ENCODE results near the gene ARAF.

Gene ARAF

DNA sequence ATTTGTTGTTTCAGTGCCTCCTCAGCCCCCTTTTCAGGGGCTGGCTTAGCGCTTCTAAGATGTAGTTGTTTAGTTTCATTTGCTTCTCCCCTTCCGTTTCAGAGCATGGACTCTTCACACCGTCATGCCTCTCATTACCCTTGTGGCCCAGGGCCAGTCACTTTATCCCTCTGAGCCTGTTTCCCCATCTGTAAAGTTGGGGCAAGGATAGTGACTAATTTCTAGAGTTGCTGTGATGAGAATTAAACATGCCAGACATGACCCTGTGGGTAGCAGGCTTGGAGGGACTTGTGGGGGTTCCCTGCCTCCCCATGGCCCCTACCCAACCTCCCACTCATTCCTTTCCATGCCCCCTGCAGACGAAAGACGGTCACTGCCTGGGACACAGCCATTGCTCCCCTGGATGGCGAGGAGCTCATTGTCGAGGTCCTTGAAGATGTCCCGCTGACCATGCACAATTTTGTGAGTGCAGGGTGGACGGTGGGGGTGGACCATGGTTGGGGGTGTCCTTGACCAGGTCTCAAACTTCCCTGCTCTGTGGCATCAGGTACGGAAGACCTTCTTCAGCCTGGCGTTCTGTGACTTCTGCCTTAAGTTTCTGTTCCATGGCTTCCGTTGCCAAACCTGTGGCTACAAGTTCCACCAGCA lies 3.6 kb downstream of the ARAF start:
- no peak for DNase-seq

DNA sequence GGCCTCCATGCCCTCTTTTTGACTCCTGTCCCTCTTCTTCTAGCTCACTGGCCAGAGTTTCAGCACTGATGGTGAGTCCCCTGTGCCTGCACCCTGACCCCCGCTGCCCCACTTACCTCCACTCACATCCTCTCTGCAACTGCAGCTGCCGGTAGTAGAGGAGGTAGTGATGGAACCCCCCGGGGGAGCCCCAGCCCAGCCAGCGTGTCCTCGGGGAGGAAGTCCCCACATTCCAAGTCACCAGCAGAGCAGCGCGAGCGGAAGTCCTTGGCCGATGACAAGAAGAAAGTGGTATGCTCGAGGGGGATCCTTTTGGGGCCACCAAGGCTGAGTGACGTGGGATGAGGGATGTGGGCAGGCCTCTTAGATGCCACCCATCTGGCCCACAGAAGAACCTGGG lies 5.8 kb downstream of the ARAF start:
- no peak for DNase-seq

DNA sequence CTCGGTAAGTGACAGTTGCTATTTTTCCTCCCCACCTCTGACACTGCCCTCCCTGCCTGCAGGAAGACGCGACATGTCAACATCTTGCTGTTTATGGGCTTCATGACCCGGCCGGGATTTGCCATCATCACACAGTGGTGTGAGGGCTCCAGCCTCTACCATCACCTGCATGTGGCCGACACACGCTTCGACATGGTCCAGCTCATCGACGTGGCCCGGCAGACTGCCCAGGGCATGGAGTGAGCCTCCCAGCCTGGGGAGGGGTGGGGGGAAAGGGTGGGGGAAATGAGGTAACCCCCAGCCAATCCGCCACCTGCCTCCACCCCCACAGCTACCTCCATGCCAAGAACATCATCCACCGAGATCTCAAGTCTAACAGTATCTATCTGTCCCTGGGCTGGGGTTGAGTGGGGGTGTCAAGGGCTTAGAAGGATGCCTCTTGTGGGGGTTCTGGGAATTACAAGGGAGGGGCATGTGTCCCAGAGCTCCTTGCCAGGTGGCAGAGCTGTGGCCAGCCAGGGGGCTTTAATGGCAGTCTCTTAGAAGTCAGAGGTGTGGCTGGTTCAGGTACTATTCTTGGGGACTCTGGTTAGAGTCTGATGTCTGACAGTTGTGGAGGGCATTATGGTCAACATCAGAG lies 7.8 kb downstream of the ARAF start:
- DNase-seq = no peak

DNA sequence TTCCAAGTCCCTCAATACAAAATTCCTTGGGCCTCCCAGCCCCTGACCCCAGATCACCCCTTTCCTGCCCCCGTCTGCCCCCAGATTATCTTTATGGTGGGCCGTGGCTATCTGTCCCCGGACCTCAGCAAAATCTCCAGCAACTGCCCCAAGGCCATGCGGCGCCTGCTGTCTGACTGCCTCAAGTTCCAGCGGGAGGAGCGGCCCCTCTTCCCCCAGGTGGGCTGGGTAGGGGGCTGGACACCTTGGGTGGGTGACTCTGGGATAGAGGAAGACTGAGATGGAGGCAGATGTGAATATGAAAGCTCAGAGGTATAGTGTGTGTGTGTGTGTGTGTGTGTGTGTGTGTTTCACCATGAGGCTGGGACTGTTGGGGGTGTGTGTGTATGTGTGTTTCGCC lies 9.8 kb downstream of the ARAF start:
- no peak for DNase-seq

DNA sequence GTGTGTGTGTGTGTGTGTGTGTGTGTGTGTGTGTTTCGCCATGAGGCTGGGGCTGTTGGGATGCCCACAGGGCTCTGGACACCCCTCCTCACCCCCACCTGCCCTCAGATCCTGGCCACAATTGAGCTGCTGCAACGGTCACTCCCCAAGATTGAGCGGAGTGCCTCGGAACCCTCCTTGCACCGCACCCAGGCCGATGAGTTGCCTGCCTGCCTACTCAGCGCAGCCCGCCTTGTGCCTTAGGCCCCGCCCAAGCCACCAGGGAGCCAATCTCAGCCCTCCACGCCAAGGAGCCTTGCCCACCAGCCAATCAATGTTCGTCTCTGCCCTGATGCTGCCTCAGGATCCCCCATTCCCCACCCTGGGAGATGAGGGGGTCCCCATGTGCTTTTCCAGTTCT lies 10.2 kb downstream of the ARAF start:
- DNase-seq = no peak

DNA sequence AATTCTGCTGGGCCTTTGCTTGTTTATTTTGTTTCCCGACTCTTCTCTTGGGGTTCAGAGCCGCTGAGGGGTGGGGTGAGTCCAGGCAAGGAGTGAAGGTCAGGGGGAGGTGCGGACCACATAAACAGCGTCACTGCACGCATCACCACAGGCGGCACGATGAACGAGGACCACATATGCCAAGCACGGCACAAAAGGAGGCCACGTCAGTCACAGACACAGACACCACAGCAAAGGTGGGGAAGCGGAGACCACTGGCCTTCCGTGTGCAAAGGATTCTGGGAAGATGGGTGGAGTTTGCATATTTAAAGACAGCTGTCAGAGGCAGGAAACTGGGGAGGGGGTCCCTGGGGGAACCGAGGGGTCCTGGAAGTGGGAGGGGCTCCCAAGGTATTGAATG lies 10.9 kb downstream of the ARAF start:
- no peak for DNase-seq

DNA sequence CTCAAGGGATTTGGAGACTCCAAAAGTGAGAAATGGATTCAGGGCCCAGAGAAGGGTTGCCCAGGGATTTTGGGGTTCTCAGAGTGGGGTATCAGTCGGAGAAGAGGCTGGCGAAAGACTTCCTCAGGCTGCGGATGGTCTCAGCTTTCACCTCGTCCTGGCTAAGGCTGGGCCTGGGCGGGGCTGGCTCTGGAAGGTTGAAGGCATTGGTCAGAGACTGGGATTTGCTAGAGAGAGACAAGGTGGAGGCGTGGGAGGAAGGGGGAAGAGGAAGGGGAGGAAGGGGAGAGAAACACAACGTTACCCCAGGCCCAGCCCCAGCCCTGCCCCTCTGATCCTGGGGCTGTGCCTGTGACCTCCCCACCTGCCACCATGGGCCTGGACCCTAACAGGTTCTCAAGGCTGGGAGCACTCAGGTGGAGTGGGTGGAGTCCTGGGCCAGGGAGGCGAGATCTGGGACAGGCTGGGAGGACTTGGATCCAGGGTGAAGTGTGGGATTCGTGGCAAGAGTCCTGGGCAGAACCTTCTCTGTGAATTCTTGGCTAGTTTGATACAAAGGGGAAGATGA lies 11.9 kb downstream of the ARAF start:
- DNase-seq = no peak

DNA sequence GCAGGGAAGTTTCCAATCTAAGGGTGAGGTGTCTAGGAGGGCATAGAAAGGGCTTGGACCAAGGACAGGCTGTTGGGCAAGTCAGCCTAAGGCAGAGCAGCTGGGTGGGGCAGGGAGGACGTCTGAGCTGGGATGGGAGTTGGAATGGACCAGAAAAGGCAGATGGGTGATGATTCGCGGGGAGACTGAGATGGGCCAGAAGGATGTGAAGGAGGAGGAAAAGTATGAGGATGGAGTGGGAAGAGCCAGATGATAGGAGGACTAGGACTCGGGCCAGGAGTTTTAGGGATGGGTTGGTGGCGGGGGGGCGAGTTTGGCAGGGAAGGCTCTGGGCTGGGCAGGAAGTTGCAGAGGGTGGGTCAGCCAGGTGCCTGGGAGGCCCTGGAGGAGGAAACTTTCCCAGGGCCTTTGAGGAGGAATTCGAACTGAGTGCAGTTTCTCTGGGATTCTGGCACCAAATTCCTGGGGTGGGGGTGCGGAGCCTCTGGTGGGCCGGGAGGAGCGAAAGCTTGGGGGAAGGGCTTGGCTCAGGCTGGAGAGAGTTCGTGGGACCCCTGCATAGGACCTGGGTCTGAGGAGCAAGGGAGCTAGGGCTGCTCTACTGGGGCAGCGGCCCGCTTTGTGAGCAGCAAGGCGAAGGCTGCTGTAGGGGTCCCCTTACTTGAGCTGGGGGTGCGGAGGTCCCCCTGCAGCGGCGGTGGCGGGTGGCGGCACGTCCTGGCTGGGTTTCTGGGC lies 12.5 kb downstream of the ARAF start:
- no peak for DNase-seq

DNA sequence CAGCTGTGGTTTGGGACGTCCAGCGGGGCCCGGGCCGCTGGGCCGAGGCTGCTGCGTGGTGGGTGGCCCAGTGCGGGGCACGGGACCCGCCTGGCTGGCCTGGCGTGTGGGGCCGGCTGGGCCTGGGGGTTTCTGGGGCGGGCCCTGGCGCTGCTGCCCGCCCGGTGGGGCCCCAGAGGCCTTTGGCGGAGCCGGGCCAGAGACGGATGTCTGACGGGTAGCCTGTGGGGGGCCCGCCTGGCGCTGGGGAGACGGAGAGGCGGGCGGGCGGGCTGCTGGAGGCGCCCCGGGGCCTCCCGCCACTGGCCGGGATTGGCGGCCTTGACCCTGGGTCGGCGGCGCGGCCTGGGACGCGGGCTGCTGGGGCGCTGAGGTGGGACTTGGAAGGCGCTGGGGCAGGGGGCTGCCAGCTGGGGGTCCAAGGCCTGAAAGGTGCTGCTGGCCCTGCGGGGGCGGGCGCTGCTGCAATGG lies 13.1 kb downstream of the ARAF start:
- DNase-seq = no peak

DNA sequence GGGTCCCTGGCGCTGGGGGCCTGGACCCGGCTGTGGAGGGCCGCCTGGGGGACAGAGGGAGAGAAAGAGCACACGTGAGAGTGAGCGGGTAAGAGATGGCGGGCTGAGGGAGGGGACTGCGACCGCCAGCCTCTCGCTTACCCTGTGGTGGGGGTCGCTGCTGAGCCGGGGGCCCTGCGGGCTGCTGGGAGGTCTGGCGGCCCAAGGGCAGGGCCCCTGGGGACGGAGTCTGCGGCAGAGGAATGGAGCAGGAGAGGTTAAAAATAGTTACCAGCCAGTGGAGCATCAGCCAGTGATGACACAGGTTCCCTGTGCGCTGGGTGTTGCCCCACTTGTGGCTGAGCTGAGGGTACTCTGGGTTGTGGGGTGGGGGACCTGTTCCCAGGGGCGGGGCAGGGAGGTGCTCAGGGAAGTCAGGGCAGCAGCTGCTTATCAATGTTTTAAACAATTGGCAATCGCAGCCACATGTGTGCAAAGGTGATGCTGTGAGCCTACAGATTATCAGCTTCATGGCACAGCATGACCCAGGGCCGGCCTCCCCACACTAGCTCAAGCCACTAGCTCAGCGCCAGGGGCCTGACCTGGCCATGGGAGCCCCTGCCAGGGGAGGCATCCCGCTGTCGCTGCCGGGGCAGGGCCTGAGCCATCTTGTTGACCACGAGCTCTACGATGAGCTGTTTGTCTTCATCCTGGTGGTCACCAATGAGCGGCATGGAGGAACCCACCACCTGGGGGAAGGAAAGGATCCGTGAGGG lies 13.7 kb downstream of the ARAF start:
- no peak for DNase-seq

DNA sequence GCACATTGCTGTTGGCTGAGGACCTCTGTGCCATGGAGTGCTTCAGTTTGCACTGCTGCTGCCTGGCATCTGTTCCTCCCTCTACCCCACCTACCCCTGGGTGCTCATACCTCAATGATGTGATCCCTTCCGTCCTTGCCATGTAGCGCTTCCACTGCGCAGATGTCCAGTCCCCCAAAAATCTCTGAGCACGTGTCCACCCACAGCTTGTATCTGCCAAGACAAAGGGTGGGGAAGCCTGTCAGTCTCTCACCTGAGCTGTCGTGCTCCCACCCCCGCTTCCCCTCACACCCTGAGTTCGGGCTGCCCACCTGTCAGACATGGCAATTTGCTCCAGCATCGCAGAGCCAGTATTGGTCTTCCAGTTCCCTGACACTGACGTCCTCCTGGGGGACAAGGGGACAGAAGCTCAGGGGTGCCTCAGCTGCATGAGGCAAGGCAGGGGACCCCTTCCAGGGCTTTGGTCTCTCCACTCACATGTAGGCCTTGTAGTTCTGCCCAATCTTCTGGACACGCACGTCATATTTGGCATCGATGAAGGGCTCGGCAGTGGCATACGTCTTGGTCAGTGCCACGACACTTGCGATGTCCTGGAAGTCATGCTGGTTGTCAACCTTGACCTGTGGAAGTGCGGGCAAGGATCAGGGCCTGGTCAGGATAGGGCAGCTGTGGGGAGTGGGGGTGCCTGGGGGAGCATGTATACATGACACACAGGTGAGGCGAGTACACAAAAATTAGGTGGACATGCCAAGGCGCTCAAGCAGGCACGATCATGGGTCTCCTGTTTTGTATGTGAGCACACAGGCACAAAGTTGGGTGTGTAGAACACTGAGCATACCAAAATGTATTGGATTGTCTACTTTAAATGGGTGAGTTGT lies 15.3 kb downstream of the ARAF start:
- no peak for DNase-seq

DNA sequence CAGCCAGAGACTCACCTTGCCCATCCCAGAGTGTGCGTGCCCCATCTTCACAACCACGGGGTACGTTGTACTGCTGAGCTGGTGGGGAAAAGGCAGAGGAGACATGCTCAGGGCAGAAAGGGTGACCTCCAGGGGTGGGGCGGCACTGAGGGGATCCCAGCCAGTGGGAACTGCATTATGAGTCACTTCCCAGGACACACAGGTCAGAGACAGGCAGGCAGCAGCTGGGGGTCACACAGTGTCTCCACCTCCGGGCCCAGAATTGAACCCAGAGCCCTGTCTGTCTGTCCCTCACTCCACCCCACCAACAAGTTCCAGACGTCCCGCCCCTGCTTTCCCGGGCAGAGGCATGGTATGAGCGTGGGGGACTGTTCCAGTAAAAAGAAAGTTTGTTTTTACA lies 16.4 kb downstream of the ARAF start:
- no peak for DNase-seq

DNA sequence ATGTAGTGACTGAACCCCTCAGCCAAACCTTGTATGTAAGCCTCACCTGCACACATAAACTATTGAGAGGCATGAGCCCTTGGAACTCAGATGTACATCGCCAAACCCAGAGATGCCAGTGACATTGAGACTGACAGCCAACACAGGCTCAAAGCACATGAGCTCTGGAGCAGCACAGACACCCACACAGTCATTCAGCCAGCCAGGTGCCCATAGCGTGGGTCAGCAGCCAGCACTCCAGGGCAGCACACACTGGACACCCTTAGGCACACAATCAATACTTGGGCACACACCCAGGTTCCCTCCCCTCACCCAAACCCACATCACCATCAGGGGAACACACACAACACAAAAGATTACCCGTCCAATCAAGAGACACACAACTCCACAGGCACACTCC lies 16.9 kb downstream of the ARAF start:
- no peak for DNase-seq

DNA sequence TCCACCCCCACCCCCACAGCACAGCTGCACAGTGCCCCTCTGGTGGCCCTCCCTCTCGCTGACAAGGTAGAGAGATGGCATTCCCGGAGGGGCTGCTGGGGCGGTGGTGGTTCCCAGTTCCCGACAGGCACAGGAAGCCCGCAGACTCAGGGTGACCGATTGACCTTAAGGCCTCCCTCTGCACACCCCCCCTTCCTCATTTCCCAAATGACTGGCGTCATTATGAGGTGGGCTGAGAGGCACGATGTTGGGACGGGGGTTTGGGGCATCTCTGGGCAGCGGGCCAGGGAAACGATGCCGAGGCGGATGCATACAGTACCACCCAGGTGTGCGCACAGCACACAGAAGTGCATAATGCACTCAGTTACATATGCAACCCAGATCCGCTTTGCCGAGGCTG lies 17.7 kb downstream of the ARAF start:
- DNase-seq = no peak

DNA sequence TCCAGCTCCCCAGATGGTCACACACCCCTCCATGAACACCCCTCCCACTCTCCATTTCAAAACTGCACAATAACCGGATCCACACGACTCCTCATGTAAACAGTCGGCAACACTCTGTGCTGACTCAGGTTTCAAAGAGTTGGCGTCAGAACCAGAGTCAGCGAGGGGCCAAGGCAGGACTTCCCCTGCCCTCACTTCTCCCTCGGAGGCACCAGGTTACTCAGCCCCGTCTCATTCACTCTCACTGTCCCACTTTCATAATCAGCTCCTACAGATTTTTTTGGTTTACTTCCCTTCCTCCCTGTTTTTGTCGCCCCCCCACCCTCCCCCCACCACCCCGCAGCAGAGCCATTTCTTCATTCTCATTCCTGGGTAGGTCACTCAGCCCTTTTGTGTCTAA lies 18.5 kb downstream of the ARAF start:
- no peak for DNase-seq

DNA sequence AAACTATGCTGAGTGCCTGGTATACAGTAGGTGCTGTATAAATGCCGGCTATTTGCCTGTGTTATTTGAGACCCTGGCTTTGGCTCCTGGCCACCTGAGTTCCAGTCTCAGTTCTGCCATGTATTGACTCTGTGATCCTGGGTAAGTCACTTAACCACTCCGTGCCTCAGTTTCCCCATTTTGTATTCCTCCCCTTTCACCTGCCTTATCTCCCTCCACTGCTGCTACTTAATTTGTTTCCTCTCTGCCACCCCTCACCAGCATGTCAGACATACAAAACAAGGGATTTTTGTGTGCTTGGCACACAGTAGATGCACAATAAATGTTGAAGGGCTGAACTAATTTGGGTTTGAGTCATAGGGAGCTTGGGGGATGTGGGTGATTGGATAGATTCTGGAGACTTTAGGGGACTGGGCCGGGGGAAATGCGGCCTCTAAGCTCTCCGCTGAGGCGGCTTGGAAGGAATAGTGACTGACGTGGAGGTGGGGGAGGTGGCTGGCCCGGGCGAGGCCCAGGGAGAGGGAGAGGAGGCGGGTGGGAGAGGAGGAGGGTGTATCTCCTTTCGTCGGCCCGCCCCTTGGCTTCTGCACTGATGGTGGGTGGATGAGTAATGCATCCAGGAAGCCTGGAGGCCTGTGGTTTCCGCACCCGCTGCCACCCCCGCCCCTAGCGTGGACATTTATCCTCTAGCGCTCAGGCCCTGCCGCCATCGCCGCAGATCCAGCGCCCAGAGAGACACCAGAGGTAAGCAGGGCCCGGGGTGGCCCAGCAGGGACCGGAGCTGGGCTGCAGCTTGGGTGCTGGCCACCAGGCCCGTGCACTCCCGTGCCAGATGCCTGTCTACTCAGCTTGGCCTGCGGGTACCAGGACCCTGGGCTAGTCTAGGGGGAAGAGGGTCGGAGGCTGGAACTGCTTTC lies 21.0 kb downstream of the ARAF start, which contains the start of gene TIMP1:
Gene TIMP1, plus strand, starts transcription at position 706 of the 917 bp plus-strand sequence. CDS start 980 bp downstream, outside the sequence.
- DNase-seq = peak; percentile 74

DNA sequence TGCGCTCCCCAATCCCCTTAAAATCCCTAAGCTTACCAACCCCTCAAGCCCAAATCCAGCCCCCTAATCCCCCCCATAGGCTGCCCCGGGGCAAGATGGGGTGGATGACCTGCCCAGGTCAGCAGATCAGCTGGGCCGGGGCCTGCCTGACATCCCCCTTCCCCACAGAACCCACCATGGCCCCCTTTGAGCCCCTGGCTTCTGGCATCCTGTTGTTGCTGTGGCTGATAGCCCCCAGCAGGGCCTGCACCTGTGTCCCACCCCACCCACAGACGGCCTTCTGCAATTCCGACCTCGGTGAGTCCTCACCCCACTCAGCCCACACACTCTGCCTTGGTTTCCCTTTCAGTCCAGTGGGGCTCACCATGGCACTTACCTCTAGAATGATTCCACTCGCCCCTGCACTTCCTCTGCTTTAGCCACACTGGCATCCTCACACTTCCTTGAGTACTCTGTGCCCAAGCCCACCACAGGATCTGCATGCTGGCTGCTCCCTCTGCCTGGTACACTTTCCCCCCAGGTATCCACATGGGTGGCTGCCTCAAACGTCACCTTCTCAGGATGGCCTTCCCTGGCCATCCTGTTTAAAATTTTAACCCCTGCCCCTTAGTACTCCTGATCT lies 22.3 kb downstream of the ARAF start:
- no peak for DNase-seq

DNA sequence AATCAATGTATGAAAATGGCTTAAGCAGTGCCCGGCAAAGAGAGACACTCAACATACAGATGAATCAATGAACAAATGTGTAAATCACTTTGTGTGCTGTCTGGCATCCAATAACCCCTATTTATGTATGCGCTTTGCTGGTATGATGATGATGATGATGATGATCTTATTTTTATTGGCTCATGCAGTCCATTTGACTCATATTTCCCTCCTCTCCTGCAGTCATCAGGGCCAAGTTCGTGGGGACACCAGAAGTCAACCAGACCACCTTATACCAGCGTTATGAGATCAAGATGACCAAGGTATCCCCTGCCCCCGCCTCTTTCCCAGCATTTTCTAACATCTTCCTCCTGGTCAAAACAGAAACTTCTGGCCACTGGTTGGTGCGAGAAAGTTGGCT lies 23.7 kb downstream of the ARAF start:
- no peak for DNase-seq

DNA sequence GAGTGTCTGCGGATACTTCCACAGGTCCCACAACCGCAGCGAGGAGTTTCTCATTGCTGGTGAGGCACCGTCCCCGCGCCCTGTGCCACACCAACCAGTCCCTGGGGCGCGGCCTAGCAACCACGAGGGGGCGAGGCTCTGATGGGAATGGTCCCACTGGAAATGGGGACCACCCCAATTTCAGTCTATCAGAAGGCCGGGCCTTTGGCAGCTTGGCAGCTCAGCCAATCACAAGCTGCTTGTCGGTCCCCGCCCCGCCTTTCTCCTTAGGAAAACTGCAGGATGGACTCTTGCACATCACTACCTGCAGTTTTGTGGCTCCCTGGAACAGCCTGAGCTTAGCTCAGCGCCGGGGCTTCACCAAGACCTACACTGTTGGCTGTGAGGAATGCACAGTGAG lies 24.3 kb downstream of the ARAF start:
- no peak for DNase-seq

DNA sequence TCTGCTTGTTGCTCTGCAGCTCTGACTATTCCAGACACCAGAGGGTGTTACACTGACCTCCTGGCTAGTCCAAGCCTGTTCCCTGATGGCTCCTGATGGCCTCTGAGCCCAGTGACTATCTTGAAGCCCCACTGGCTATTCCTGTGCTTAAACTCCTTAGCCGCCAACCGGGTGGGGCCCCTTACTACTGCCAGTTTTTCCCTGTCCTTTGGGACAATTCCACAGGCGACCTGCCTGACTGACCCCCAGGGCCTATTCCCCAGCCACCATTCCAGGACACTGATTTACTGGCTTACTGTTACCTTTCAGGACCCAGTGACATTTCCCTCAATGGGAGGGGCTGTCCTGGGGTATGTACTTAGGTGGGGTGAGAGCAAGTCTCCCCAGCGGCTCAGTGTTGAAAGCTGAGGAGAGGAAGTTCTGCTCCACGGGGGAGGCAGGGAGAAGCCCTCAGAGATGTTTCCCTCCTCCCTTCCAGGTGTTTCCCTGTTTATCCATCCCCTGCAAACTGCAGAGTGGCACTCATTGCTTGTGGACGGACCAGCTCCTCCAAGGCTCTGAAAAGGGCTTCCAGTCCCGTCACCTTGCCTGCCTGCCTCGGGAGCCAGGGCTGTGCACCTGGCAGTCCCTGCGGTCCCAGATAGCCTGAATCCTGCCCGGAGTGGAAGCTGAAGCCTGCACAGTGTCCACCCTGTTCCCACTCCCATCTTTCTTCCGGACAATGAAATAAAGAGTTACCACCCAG lies 25.2 kb downstream of the ARAF start:
- DNase-seq = no peak

Data from kidney glomerular epithelial cell (primary cell).